Trophoblast cell (in vitro differentiated cells and primary cell): Measurements from ENCODE around the gene NRXN3.

Source experiments
- DNase-seq, 2 donors: peaks; one replicate each; pipeline ENCODE4 v3.0.0-alpha.2; 2016
- H2AFZ ChIP-seq: 2 replicates; pipeline ENCODE4 v1.6.1; 2013; ENCODE audit warnings: low read length, moderate library complexity, mild to moderate bottlenecking; ENCODE audit not compliant: insufficient read depth, poor library complexity
- H2AK5ac ChIP-seq: 2 replicates; pipeline ENCODE4 v1.6.1; 2013; ENCODE audit warnings: mild to moderate bottlenecking, low read length
- H2BK120ac ChIP-seq: 2 replicates; pipeline ENCODE4 v1.6.1; 2013; ENCODE audit warnings: low read length, mild to moderate bottlenecking, moderate library complexity; ENCODE audit not compliant: insufficient read depth, poor library complexity
- H2BK12ac ChIP-seq: 2 replicates; pipeline ENCODE4 v1.6.1; 2013; ENCODE audit warnings: mild to moderate bottlenecking, low read length, moderate library complexity
- H2BK5ac ChIP-seq: 2 replicates; pipeline ENCODE4 v1.6.1; 2013; ENCODE audit warnings: low read length, low read depth, moderate library complexity, mild to moderate bottlenecking; ENCODE audit not compliant: poor library complexity
- H3K14ac ChIP-seq: 2 replicates; pipeline ENCODE4 v1.6.1; 2013; ENCODE audit warnings: mild to moderate bottlenecking, low read length
- H3K18ac ChIP-seq: 2 replicates; pipeline ENCODE4 v1.6.1; 2013; ENCODE audit warnings: mild to moderate bottlenecking, low read length
- H3K23ac ChIP-seq: 2 replicates; pipeline ENCODE4 v1.6.1; 2013; ENCODE audit warnings: low read length
- H3K27ac ChIP-seq: 2 replicates; pipeline ENCODE4 v1.5.1; 2013; ENCODE audit warnings: low read depth, mild to moderate bottlenecking, inconsistent platforms, low read length, moderate library complexity
- H3K27me3 ChIP-seq: 2 replicates; pipeline ENCODE4 v1.6.1; 2013; ENCODE audit warnings: inconsistent platforms, mild to moderate bottlenecking, low read length, moderate library complexity; ENCODE audit not compliant: insufficient read depth
- H3K36me3 ChIP-seq, 2 experiments: 1 replicate in 1 of 2; 2 replicates in 1 of 2; pipeline ENCODE4 v1.6.1; 2013; ENCODE audit warnings: low read length in 2 of 2, mild to moderate bottlenecking in 2 of 2, moderate library complexity in 1 of 2; ENCODE audit not compliant: insufficient read depth in 2 of 2, control insufficient read depth in 1 of 2
- H3K4ac ChIP-seq: 2 replicates; pipeline ENCODE4 v1.6.1; 2013; ENCODE audit warnings: low read depth, mild to moderate bottlenecking, low read length, moderate library complexity
- H3K4me1 ChIP-seq, 2 experiments: 1 replicate in 1 of 2; 2 replicates in 1 of 2; pipeline ENCODE4 v1.6.1; 2013; ENCODE audit warnings: low read length in 2 of 2, mild to moderate bottlenecking in 2 of 2, moderate library complexity in 1 of 2; ENCODE audit not compliant: insufficient read depth in 2 of 2, control insufficient read depth in 1 of 2
- H3K4me2 ChIP-seq: 2 replicates; pipeline ENCODE4 v1.6.1; 2013; ENCODE audit warnings: inconsistent platforms, mild to moderate bottlenecking, low read length, moderate library complexity
- H3K4me3 ChIP-seq: 2 replicates; pipeline ENCODE4 v1.5.1; 2013; ENCODE audit warnings: mild to moderate bottlenecking, low read depth, low read length, inconsistent platforms
- H3K79me1 ChIP-seq: one replicate; pipeline ENCODE4 v1.6.1; 2013; ENCODE audit warnings: low read length
- H3K79me2 ChIP-seq: 2 replicates; pipeline ENCODE4 v1.6.1; 2013; ENCODE audit warnings: low read length, mild to moderate bottlenecking; ENCODE audit not compliant: control insufficient read depth, insufficient read depth, poor library complexity
- H3K9ac ChIP-seq: 2 replicates; pipeline ENCODE4 v1.6.1; 2013; ENCODE audit warnings: mild to moderate bottlenecking, low read length
- H3K9me3 ChIP-seq: 2 replicates; pipeline ENCODE4 v1.6.1; 2013; ENCODE audit warnings: low read depth, mild to moderate bottlenecking, control low read depth, inconsistent platforms, low read length; ENCODE audit not compliant: insufficient read depth
- H4K12ac ChIP-seq: 2 replicates; pipeline ENCODE4 v1.6.1; 2013; ENCODE audit warnings: low read depth, mild to moderate bottlenecking, low read length, moderate library complexity
- H4K8ac ChIP-seq: 2 replicates; pipeline ENCODE4 v1.6.1; 2013; ENCODE audit warnings: low read depth, mild to moderate bottlenecking, low read length, moderate library complexity
- H4K91ac ChIP-seq: one replicate; pipeline ENCODE4 v1.6.1; 2013; ENCODE audit warnings: low read depth, mild to moderate bottlenecking, low read length, moderate library complexity
- WGBS: extraction: QIAGEN DNeasy Blood & Tissue Kit; methylation state at CpG from one replicate; pipeline ENCODE4 v1.1.7; 2013; ENCODE audit warnings: missing lambda C conversion rate; ENCODE audit not compliant: insufficient read length, insufficient coverage; ENCODE audit errors: extremely low coverage; 5-methylcytosine and 5-hydroxymethylcytosine counted together

The NRXN3 gene

DNA sequence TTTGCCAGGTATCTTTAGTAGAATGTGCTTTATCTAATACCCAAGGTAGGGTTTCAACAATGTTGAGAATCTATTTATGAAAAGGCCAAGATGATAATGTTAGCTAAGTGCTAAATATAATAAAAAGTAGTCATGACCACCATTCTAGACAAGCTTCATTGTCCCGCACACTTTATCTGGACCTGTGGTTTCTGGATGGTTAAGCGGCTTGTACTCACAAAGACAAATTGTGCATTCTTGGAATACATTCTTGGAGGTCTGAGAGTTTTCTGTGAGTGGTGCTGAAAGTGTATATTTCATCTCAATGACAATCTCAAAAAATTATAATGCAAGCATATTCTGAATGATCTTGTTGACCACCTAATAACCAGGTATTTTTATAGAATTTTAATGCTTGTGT lies 1394.2 kb downstream of the NRXN3 start:
- H2BK5ac ChIP-seq, result no peak overlapping the region
- no peaks in the 10 kb centered on the region for H3K79me1 ChIP-seq
- WGBS, result no CpG with 5 or more reads among the region's 2 CpGs
- H3K4me3 ChIP-seq, result no peak overlapping the region
- no peak overlapping the region for H3K9ac ChIP-seq
- no peaks in the 10 kb centered on the region for H3K4me1 ChIP-seq
- no peaks in the 10 kb centered on the region for H3K27me3 ChIP-seq
- H3K36me3 ChIP-seq, result no peaks in the 10 kb centered on the region
- H3K18ac ChIP-seq, result no peak overlapping the region
- no peaks in the 10 kb centered on the region for H3K9me3 ChIP-seq
- no peak overlapping the region for H2AFZ ChIP-seq
- no peak overlapping the region for H3K4me2 ChIP-seq
- no peak overlapping the region for H4K8ac ChIP-seq
- no peak overlapping the region for H4K91ac ChIP-seq
- no peaks in the 10 kb centered on the region for H3K79me2 ChIP-seq
- no peak overlapping the region for H2AK5ac ChIP-seq
- no peak overlapping the region for H3K4ac ChIP-seq
- H4K12ac ChIP-seq, result no peak overlapping the region
- no peak overlapping the region for H2BK120ac ChIP-seq
- DNase-seq, result no peak
- no peak overlapping the region for H2BK12ac ChIP-seq
- no peak overlapping the region for H3K27ac ChIP-seq
- H3K23ac ChIP-seq, result no peak overlapping the region
- H3K14ac ChIP-seq, result no peak overlapping the region

DNA sequence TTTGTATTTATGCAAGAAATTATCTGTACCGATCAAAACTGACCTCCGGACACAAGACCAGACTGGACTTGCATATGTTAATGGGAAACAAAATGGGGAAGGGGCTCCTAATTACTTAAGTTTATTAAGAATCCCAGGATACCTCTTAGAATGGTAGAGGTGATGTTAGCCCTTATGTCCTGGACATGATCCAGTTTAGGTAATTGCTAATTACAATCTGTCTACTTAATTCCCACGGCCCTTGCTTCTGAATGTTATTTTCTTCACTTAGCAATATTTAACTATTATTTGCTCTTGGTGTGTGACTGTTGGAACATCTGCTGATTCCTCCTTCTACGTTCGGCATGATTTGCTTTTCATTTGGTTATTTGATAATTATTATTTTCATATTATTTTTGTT lies 1397.1 kb downstream of the NRXN3 start:
- Histone ChIP-seq H3K27ac (no peak overlapping the region), H2BK120ac (no peak overlapping the region), H2AFZ (no peak overlapping the region), H4K91ac (no peak overlapping the region), H3K4me2 (no peak overlapping the region), H3K36me3 (no peaks in the 10 kb centered on the region), H2AK5ac (no peak overlapping the region), H3K9me3 (no peaks in the 10 kb centered on the region), H3K4ac (no peak overlapping the region), H4K12ac (no peak overlapping the region), H3K23ac (no peak overlapping the region), H2BK12ac (no peak overlapping the region), H3K4me3 (no peak overlapping the region), H2BK5ac (no peak overlapping the region), H3K79me2 (no peaks in the 10 kb centered on the region), H4K8ac (no peak overlapping the region), H3K9ac (no peak overlapping the region), H3K4me1 (no peaks in the 10 kb centered on the region), H3K27me3 (no peaks in the 10 kb centered on the region), H3K18ac (no peak overlapping the region), H3K14ac (no peak overlapping the region), H3K79me1 (no peaks in the 10 kb centered on the region)
- no peak for DNase-seq
- WGBS, result no CpG with 5 or more reads among the region's 5 CpGs

DNA sequence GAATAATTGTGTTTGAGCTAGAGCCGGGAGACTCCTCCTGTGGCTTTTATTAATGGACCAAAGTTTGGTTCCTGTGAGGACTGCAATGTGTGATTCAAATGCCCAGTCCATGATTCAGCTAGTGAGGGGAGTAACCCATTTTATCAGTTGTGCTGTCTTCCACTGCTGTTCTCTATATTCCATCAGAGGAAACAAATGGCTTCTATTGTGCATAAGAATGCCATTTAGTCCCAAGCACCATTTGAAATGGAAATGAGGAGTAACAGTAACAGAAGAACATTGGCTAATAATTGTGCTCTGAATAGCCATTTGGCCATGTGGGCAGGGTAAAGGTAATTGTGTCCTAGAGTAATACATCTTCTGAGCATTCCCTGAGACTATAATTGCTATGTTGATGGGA lies 1398.4 kb downstream of the NRXN3 start:
- Histone ChIP-seq H3K9ac (no peak overlapping the region), H3K23ac (no peak overlapping the region), H3K18ac (no peak overlapping the region), H2AFZ (no peak overlapping the region), H3K36me3 (no peaks in the 10 kb centered on the region), H3K4me2 (no peak overlapping the region), H3K4me3 (no peak overlapping the region), H4K91ac (no peak overlapping the region), H4K12ac (no peak overlapping the region), H3K79me1 (no peaks in the 10 kb centered on the region), H2BK12ac (no peak overlapping the region), H3K79me2 (no peaks in the 10 kb centered on the region), H2AK5ac (no peak overlapping the region), H3K4ac (no peak overlapping the region), H4K8ac (no peak overlapping the region), H2BK5ac (no peak overlapping the region), H3K14ac (no peak overlapping the region), H3K4me1 (no peaks in the 10 kb centered on the region), H2BK120ac (no peak overlapping the region), H3K27ac (no peak overlapping the region), H3K9me3 (no peaks in the 10 kb centered on the region), H3K27me3 (no peaks in the 10 kb centered on the region)
- WGBS, result no CpG with 5 or more reads among the region's 1 CpG
- no peak for DNase-seq

DNA sequence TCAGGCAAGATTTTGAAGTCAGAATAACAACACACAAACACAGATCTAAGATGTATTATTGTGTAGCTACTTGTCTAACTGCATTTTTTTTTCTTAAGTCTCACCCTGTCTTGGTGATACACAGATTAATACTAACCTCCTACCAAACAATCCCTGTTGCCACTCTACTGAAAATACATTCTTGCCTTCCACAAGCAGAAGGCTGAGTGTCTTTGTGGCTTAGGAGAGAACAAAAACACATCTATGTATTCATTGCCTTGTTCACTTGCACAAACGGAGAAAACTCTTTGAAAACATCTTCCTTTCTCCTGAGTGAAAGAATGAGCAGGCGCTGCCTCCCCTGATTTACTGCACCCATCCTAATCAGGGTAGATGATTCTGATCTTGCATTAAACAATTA lies 1398.9 kb downstream of the NRXN3 start:
- H3K4me3 ChIP-seq, result no peak overlapping the region
- no peaks in the 10 kb centered on the region for H3K27me3 ChIP-seq
- no peaks in the 10 kb centered on the region for H3K79me1 ChIP-seq
- H3K4ac ChIP-seq, result no peak overlapping the region
- no peak overlapping the region for H2BK120ac ChIP-seq
- H3K18ac ChIP-seq, result no peak overlapping the region
- no peak overlapping the region for H2AK5ac ChIP-seq
- H3K23ac ChIP-seq, result no peak overlapping the region
- H3K9me3 ChIP-seq, result no peaks in the 10 kb centered on the region
- H4K91ac ChIP-seq, result no peak overlapping the region
- H3K9ac ChIP-seq, result no peak overlapping the region
- no peak overlapping the region for H3K14ac ChIP-seq
- no peak for DNase-seq
- H4K8ac ChIP-seq, result no peak overlapping the region
- no peak overlapping the region for H2BK5ac ChIP-seq
- H3K79me2 ChIP-seq, result no peaks in the 10 kb centered on the region
- WGBS, result no CpG with 5 or more reads among the region's 2 CpGs
- H3K4me1 ChIP-seq, result no peaks in the 10 kb centered on the region
- no peak overlapping the region for H4K12ac ChIP-seq
- H3K27ac ChIP-seq, result no peak overlapping the region
- no peaks in the 10 kb centered on the region for H3K36me3 ChIP-seq
- no peak overlapping the region for H2AFZ ChIP-seq
- H2BK12ac ChIP-seq, result no peak overlapping the region
- H3K4me2 ChIP-seq, result no peak overlapping the region
